Pancreas (tissue), 10 donors: ENCODE data around the gene SACS. TPM values are rescaled to one million over a fixed set of nuclear protein-coding genes. Genes with fewer than 3 reads are reported as not detected.

Source experiments
- ATAC-seq, 4 donors: fragments of 200-7000 bp; cut with Tn5 transposase; one replicate each; pipeline versions ENCODE4 v1.8.0 to v1.9.1; 2020; ENCODE audit warnings: mild to moderate bottlenecking in 4 of 4, moderate library complexity in 4 of 4
- DNase-seq, 6 donors: peaks; one replicate each; pipeline ENCODE4 v3.0.0-alpha.2; 2020
- FAIRE-seq: peaks from 2 replicates; lab custom pipeline; 2012; peaks lifted over from hg19 to GRCh38; lab: Jason Lieb, UNC
- H3K27ac ChIP-seq, 4 donors: fragments of 200-600 bp; sonication (generic); 1 replicate in 3 of 4; 2 replicates in 1 of 4; pipeline versions ENCODE4 v1.5.0 to v1.8.0; 2020
- H3K27me3 ChIP-seq, 4 donors: fragments of 200-600 bp; one replicate each; pipeline ENCODE4 v1.8.0; 2021
- H3K36me3 ChIP-seq, 3 donors: fragments of 200-600 bp; sonication (generic) in 1 of 3; one replicate each; pipeline versions ENCODE4 v1.5.0 to v1.8.0; 2020 to 2021
- H3K4me1 ChIP-seq, 3 donors: fragments of 200-600 bp; one replicate each; pipeline ENCODE4 v1.8.0; 2021
- H3K4me3 ChIP-seq, 4 donors: fragments of 200-600 bp; sonication (generic) in 2 of 4; one replicate each; pipeline versions ENCODE4 v1.5.0 to v1.8.0; 2020 to 2021
- H3K9me3 ChIP-seq, 4 donors: fragments of 200-600 bp; one replicate each; pipeline ENCODE4 v1.8.0; 2021
- WGBS, 2 donors: extraction: QIAGEN DNeasy Blood & Tissue Kit; methylation state at CpG; one replicate each; pipeline ENCODE4 v1.1.7; 2013; 5-methylcytosine and 5-hydroxymethylcytosine counted together
- intact Hi-C, 3 donors: fragments of 100-400 bp; cut with DNase I; formaldehyde crosslinking; loops; one replicate each; pipeline versions ENCODE4 v1.11.1 to v1.14.2; 2022
- polyA plus RNA-seq, 2 donors: library from polyadenylated mRNA; stranded (reverse); fragments of 200-250 nt; gene quantifications; one replicate each; pipeline ENCODE4 v1.2.3, GENCODE V29; 2013
- total RNA-seq, 6 donors: library from RNA; stranded (reverse); fragmentation: NEBNext Ultra II Directional in 4 of 6; extraction: Animal tissue kit (Norgen Biotek cat#: 25700) in 4 of 6; gene quantifications; one replicate each; pipeline versions ENCODE4 v1.2.1 to v1.2.4, GENCODE V29; 2021 to 2023
- TF ChIP-seq, protein P1 (sequence below), 4 donors: fragments of 200-600 bp; sonication (generic) in 3 of 4; IDR thresholded peaks; one replicate each; pipeline versions ENCODE4 v1.5.0 to v1.8.0; 2021; ENCODE audit warnings: antibody characterized with exemption in 4 of 4
- donor health status: healthy with polysubstance abuse.
- donor health status: DM: no; HTN: no; CAD: no; lungs with moderate emphysema.
- donor health status: DM: no; HTN: no; CAD: no.
- donor health status: control.
- donor health status: control.
- donor health status: Bipolar disorder and iron deficiency.
- donor health status: DM: yes; HTN: yes; CAD: no.
- donor health status: DM: no; HTN: no; CAD: no.
- donor health status: DM: no; HTN: no; CAD: no.
- donor health status: DM: yes; HTN: yes; CAD: no.

SACS gene
- total and polyA plus RNA-seq, 8 donors, result 2.1 to 7.9 (median 4.6) TPM

DNA sequence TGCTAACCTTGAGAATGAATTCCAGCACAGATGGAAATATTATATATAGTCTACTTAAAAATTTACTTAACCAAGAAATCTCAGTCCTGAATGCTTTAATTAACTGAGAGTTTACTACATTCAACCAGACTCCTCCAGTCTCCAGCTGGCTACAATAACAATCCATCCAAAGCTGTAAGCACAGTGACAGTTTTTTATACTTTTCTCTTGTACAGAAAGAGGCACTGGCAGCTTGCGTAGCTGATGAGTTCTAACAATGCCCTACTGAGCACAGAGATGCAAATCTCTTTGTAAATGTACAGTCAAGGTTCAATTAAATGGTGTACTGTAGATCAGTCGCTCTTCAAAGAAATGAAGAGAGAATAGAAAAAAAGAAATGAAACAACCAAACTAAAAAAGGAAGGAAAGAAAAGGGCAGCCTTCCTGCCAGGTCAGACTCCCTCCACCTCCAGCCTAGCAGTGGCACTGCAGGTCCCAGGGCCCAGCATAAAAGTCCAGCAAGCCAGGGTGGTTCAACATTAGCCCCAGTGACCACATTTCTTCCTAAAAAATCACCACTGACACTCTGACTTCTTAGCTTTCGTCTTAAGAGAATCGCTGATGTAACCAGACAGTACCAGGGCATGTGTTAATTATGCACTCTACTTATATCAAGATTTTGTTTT, 88.4 kb downstream of the SACS start:
- no peaks in the 10 kb centered on the region for H3K9me3 ChIP-seq
- peaks cover 0 to 7% (median 0%) of the 10 kb centered on the region in 3 donors for H3K4me1 ChIP-seq
- ATAC-seq (no peak), FAIRE-seq (no peak), DNase-seq (no peak)
- H3K27ac ChIP-seq, result no peak overlapping the region
- no peak overlapping the region for H3K4me3 ChIP-seq
- no peaks in the 10 kb centered on the region for H3K27me3 ChIP-seq
- TF ChIP-seq, protein P1, sequence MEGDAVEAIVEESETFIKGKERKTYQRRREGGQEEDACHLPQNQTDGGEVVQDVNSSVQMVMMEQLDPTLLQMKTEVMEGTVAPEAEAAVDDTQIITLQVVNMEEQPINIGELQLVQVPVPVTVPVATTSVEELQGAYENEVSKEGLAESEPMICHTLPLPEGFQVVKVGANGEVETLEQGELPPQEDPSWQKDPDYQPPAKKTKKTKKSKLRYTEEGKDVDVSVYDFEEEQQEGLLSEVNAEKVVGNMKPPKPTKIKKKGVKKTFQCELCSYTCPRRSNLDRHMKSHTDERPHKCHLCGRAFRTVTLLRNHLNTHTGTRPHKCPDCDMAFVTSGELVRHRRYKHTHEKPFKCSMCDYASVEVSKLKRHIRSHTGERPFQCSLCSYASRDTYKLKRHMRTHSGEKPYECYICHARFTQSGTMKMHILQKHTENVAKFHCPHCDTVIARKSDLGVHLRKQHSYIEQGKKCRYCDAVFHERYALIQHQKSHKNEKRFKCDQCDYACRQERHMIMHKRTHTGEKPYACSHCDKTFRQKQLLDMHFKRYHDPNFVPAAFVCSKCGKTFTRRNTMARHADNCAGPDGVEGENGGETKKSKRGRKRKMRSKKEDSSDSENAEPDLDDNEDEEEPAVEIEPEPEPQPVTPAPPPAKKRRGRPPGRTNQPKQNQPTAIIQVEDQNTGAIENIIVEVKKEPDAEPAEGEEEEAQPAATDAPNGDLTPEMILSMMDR (IDR thresholded peaks at IDR 0.05), result no peak
- 93 to 96% methylated on average over 4 of the region's 4 CpGs for WGBS, 2 donors
- intact Hi-C loops, result no loop called here
- peaks cover 0 to 9% (median 0%) of the 10 kb centered on the region in 3 donors for H3K36me3 ChIP-seq

GRCh38 chr13:23339225-23339624, 94.3 kb downstream of the SACS start:
- intact Hi-C loops, result no loop called here
- WGBS, 2 donors, result 90 to 97% methylated on average over 1 of the region's 1 CpG
- TF ChIP-seq, protein P1 (IDR thresholded peaks at IDR 0.05), result no peak
- Histone ChIP-seq H3K4me3 (no peak overlapping the region), H3K27ac (no peak overlapping the region), H3K4me1 (no peaks in the 10 kb centered on the region), H3K27me3 (no peaks in the 10 kb centered on the region), H3K36me3 (peaks cover 0 to 9% (median 0%) of the 10 kb centered on the region in 3 donors), H3K9me3 (no peaks in the 10 kb centered on the region)
- no peak for DNase-seq
- no peak for ATAC-seq
- no peak for FAIRE-seq

DNA sequence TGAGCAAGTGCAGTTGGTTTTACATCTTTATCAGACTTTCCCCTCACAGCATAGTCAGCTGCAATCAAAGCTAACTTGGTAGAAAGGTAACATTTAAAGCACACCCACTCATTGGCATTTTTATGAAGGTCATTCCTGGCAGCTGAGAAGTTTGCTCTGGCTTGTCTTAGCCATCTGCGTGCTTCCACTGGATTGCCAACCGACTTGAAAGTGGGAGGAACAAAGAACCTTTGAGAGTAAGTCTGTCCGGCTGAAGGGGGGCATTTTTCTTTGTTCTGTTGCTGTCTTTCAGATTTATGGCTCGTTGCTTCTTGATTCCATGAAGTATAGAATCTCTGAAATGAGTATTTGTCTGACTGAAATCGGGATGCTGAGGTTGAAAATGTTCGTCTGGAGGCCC, 103.1 kb downstream of the SACS start:
- Histone ChIP-seq H3K27me3 (no peaks in the 10 kb centered on the region), H3K9me3 (no peaks in the 10 kb centered on the region), H3K4me3 (no peak overlapping the region), H3K27ac (no peak overlapping the region), H3K36me3 (no peaks in the 10 kb centered on the region), H3K4me1 (no peaks in the 10 kb centered on the region)
- TF ChIP-seq, protein P1 (IDR thresholded peaks at IDR 0.05), result no peak
- ATAC-seq (no peak), DNase-seq (no peak), FAIRE-seq (no peak)
- intact Hi-C loops, result no loop called here
- WGBS, 2 donors, result 74 to 83% methylated on average over 6 of the region's 6 CpGs

- intact Hi-C loops, result no loop called here
- H3K27me3 ChIP-seq, result no peaks in the 10 kb centered on the region
- WGBS, 2 donors, result 69 to 72% methylated on average over 2 of the region's 2 CpGs
- H3K4me1 ChIP-seq, result no peaks in the 10 kb centered on the region
- no peak overlapping the region for H3K27ac ChIP-seq
- H3K36me3 ChIP-seq, result no peaks in the 10 kb centered on the region
- no peak overlapping the region for H3K4me3 ChIP-seq
- H3K9me3 ChIP-seq, result no peaks in the 10 kb centered on the region
- FAIRE-seq, result no peak
- TF ChIP-seq, protein P1 (IDR thresholded peaks at IDR 0.05), result no peak
- ATAC-seq, result no peak
- no peak for DNase-seq
These were observed 108.3 kb downstream of the SACS start for GRCh38 chr13:23325191-23325590.

DNA sequence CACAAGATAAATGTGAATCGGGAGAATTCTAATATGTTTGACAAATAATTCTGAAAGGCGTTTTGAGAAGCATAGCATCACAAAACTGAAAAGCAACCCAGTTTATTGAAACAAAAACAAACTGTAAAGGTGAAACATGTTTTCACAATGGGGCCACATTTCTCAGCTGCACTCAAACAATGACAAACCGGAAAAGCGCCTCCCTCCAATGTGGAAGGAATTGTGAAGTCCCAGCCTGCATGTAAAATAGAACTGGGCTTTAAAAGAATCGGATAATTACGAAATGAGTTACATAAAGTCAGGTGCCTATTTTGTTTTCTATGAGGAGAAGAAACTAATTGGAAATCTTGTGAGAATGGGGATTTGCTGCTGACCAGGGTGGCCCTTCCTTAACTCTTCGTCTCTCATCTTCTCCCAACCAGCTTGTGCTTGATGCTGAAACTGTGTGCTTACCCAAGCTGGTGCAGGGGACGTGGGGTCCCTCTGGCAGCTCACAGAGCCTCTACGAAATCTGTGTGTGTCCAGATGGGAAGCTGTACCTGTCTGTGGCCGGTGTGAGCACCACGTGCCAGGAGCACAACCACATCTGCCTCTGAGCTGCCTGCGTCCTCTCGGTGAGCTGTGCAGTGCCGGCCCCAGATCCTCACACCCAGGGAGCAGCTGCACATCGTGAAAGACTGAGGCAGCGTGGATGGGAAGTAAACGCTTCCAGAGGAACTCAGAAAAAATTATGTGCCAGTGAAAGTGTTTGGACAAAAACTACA, 109.4 kb downstream of the SACS start:
- FAIRE-seq (no peak), ATAC-seq (no peak), DNase-seq (no peak)
- H3K27me3 ChIP-seq, result no peaks in the 10 kb centered on the region
- no peak overlapping the region for H3K27ac ChIP-seq
- 58 to 65% methylated on average over 17 of the region's 17 CpGs for WGBS, 2 donors
- no peaks in the 10 kb centered on the region for H3K36me3 ChIP-seq
- TF ChIP-seq, protein P1 (IDR thresholded peaks at IDR 0.05), result no peak
- H3K4me3 ChIP-seq, result no peak overlapping the region
- no peaks in the 10 kb centered on the region for H3K9me3 ChIP-seq
- no peaks in the 10 kb centered on the region for H3K4me1 ChIP-seq
- intact Hi-C loops, result no loop called here
